Neural cell (in vitro differentiated cells): ENCODE measurements around the gene PCIF1. TPM values are rescaled to one million over a fixed set of nuclear protein-coding genes. Genes with fewer than 3 reads are reported as not detected.

Source experiments
- H2AFZ ChIP-seq: fragments of 200-600, 300-800 bp; sonication (generic), shearing (Covaris generic); 2 replicates; pipeline ENCODE4 v1.6.0; 2014; ENCODE audit warnings: low read depth, mild to moderate bottlenecking, antibody characterized with exemption, low read length, moderate library complexity
- H3F3A ChIP-seq: fragments of 200-600 bp; shearing (Covaris generic); 2 replicates; pipeline ENCODE4 v1.6.1; 2016; ENCODE audit warnings: mild to moderate bottlenecking, moderate library complexity, mixed read lengths, antibody characterized with exemption, low read length; ENCODE audit not compliant: insufficient read depth, poor library complexity, severe bottlenecking
- H3K27ac ChIP-seq: fragments of 200-600, 300-800 bp; sonication (generic), shearing (Covaris generic); 2 replicates; pipeline ENCODE4 v1.5.1; 2014; ENCODE audit warnings: mild to moderate bottlenecking, low read length, moderate library complexity
- H3K27me3 ChIP-seq: fragments of 300-800, 200-600 bp; sonication (generic), shearing (Covaris generic); 2 replicates; pipeline ENCODE4 v1.6.0; 2014; ENCODE audit warnings: mild to moderate bottlenecking, low read depth, low read length, moderate library complexity; ENCODE audit not compliant: insufficient read depth
- H3K36me3 ChIP-seq: fragments of 300-800, 200-600 bp; sonication (generic), shearing (Covaris generic); 2 replicates; pipeline ENCODE4 v1.5.1; 2014; ENCODE audit warnings: mild to moderate bottlenecking, antibody characterized with exemption, low read length, moderate library complexity; ENCODE audit not compliant: insufficient read depth
- H3K4me2 ChIP-seq: fragments of 300-800, 200-600 bp; sonication (generic), shearing (Covaris generic); 2 replicates; pipeline ENCODE4 v1.6.0; 2014; ENCODE audit warnings: mild to moderate bottlenecking, low read length
- H3K4me3 ChIP-seq: fragments of 300-800, 200-600 bp; sonication (generic), shearing (Covaris generic); 2 replicates; pipeline ENCODE4 v1.5.1; 2014; ENCODE audit warnings: mild to moderate bottlenecking, low read length, moderate library complexity
- H3K79me2 ChIP-seq: fragments of 200-600 bp; shearing (Covaris generic); replicated peaks from 2 replicates; pipeline ENCODE4 v1.6.0; 2014; ENCODE audit warnings: mild to moderate bottlenecking, low read length, moderate library complexity; ENCODE audit not compliant: insufficient read depth
- H3K9ac ChIP-seq: fragments of 300-800, 200-600 bp; sonication (generic), shearing (Covaris generic); 2 replicates; pipeline ENCODE4 v1.6.1; 2016; ENCODE audit warnings: mild to moderate bottlenecking, low read length, mixed read lengths
- H3K9me2 ChIP-seq: fragments of 200-600 bp; shearing (Covaris generic); 2 replicates; pipeline ENCODE4 v1.6.1; 2016; ENCODE audit warnings: mild to moderate bottlenecking, low read length, mixed read lengths; ENCODE audit not compliant: insufficient read depth
- H3K9me3 ChIP-seq: fragments of 200-600, 300-800 bp; sonication (generic), shearing (Covaris generic); 2 replicates; pipeline ENCODE4 v1.6.1; 2016; ENCODE audit warnings: mild to moderate bottlenecking, mixed run types, low read length, moderate library complexity, mixed read lengths
- H4K20me1 ChIP-seq: fragments of 200-600 bp; shearing (Covaris generic); 2 replicates; pipeline ENCODE4 v1.6.1; 2016; ENCODE audit warnings: mild to moderate bottlenecking, mixed run types; ENCODE audit not compliant: insufficient read depth
- CTCF ChIP-seq: fragments of 450-650 bp; IDR thresholded peaks from 2 replicates; pipeline ENCODE4 v1.5.1; 2014; ENCODE audit warnings: antibody characterized with exemption, mild to moderate bottlenecking, moderate library complexity; ENCODE audit not compliant: poor library complexity, severe bottlenecking
- EP300 ChIP-seq: fragments of 450-650 bp; conservative IDR thresholded peaks from 2 replicates; pipeline ENCODE4 v1.6.1; 2014; ENCODE audit warnings: antibody characterized with exemption, mild to moderate bottlenecking, moderate library complexity; ENCODE audit not compliant: poor library complexity, severe bottlenecking
- EZH2 ChIP-seq: fragments of 200-600, 300-800 bp; shearing (Covaris generic), sonication (generic); IDR thresholded peaks from 2 replicates; pipeline ENCODE4 v1.6.1; 2014; ENCODE audit warnings: antibody characterized with exemption, low read length, borderline replicate concordance, mild to moderate bottlenecking; ENCODE audit not compliant: insufficient read depth, poor library complexity, severe bottlenecking
- MXI1 ChIP-seq: fragments of 450-650 bp; conservative IDR thresholded peaks from 2 replicates; pipeline ENCODE4 v1.6.1; 2014; ENCODE audit warnings: antibody characterized with exemption, mild to moderate bottlenecking; ENCODE audit not compliant: poor library complexity, severe bottlenecking
- POLR2AphosphoS5 ChIP-seq: IDR thresholded peaks from 2 replicates; pipeline ENCODE4 v1.6.1; 2012
- RAD21 ChIP-seq: fragments of 450-650 bp; conservative IDR thresholded peaks from 2 replicates; pipeline ENCODE4 v1.6.1; 2014; ENCODE audit warnings: antibody characterized with exemption, mild to moderate bottlenecking, moderate library complexity
- REST ChIP-seq: IDR thresholded peaks from 2 replicates; pipeline ENCODE4 v1.6.1; 2012; ENCODE audit warnings: borderline replicate concordance
- SMC3 ChIP-seq: fragments of 450-650 bp; conservative IDR thresholded peaks from 2 replicates; pipeline ENCODE4 v1.6.1; 2014; ENCODE audit warnings: antibody characterized with exemption, mild to moderate bottlenecking, moderate library complexity; ENCODE audit not compliant: poor library complexity
- TAF1 ChIP-seq: IDR thresholded peaks from 2 replicates; pipeline ENCODE4 v1.6.1; 2012; ENCODE audit warnings: low read depth
- polyA plus RNA-seq: library from polyadenylated mRNA; depleted of rRNA; stranded (reverse); fragments of >200 nt; gene quantifications from 2 replicates; pipeline ENCODE4 v1.2.3, GENCODE V29; 2014

Gene PCIF1
- polyA plus RNA-seq, 1 donor from 2014 or later = 28.3 TPM

GRCh38 chr20:45948742-45949541, 14.5 kb downstream of the PCIF1 start:
- no peaks in the 10 kb centered on the region for H3K9me3 ChIP-seq
- H4K20me1 ChIP-seq = no peaks in the 10 kb centered on the region
- no peak overlapping the region for H3K27ac ChIP-seq
- H2AFZ ChIP-seq = no peak overlapping the region
- no peak overlapping the region for H3K9ac ChIP-seq
- no peaks in the 10 kb centered on the region for H3K9me2 ChIP-seq
- H3K4me2 ChIP-seq = no peak overlapping the region
- TF ChIP-seq EZH2 = no peak
- TF ChIP-seq POLR2AphosphoS5 = no peak
- no peak for TF ChIP-seq MXI1
- H3K36me3 ChIP-seq = peaks cover 16% of the 10 kb centered on the region
- no peak overlapping the region for H3K4me3 ChIP-seq
- H3K79me2 ChIP-seq = no peaks in the 10 kb centered on the region
- H3K27me3 ChIP-seq = no peaks in the 10 kb centered on the region
- H3F3A ChIP-seq = no peaks in the 10 kb centered on the region

- no peaks in the 10 kb centered on the region for H3K9me2 ChIP-seq
- no peak overlapping the region for H3K4me2 ChIP-seq
- no peak overlapping the region for H3K9ac ChIP-seq
- no peaks in the 10 kb centered on the region for H3K27me3 ChIP-seq
- no peak overlapping the region for H3K4me3 ChIP-seq
- TF ChIP-seq EP300 (no peak), REST (no peak), TAF1 (no peak), POLR2AphosphoS5 (no peak), MXI1 (no peak), EZH2 (no peak)
- H2AFZ ChIP-seq = no peak overlapping the region
- peaks cover 16% of the 10 kb centered on the region for H3K36me3 ChIP-seq
- H3K79me2 ChIP-seq = no peaks in the 10 kb centered on the region
- H3F3A ChIP-seq = no peaks in the 10 kb centered on the region
- no peak overlapping the region for H3K27ac ChIP-seq
- no peaks in the 10 kb centered on the region for H4K20me1 ChIP-seq
- H3K9me3 ChIP-seq = no peaks in the 10 kb centered on the region
These were observed 15.3 kb downstream of the PCIF1 start for GRCh38 chr20:45949542-45950329.

- H3F3A ChIP-seq = no peaks in the 10 kb centered on the region
- H3K9me2 ChIP-seq = no peaks in the 10 kb centered on the region
- no peak overlapping the region for H3K27ac ChIP-seq
- no peaks in the 10 kb centered on the region for H4K20me1 ChIP-seq
- peaks cover 16% of the 10 kb centered on the region for H3K36me3 ChIP-seq
- H3K9ac ChIP-seq = no peak overlapping the region
- no peak overlapping the region for H3K4me2 ChIP-seq
- no peaks in the 10 kb centered on the region for H3K9me3 ChIP-seq
- H3K4me3 ChIP-seq = no peak overlapping the region
- H3K27me3 ChIP-seq = no peaks in the 10 kb centered on the region
- H3K79me2 ChIP-seq = no peaks in the 10 kb centered on the region
- no peak overlapping the region for H2AFZ ChIP-seq
- TF ChIP-seq RAD21 (no peak), REST (no peak), TAF1 (no peak), POLR2AphosphoS5 (no peak), SMC3 (no peak), EZH2 (no peak), MXI1 (no peak), EP300 (no peak), CTCF (no peak)
These were observed 15.8 kb downstream of the PCIF1 start for GRCh38 chr20:45950330-45950646.
